CD14-positive monocyte (primary cell): ENCODE results near the gene CKM. TPM values are rescaled to one million over a fixed set of nuclear protein-coding genes. Genes with fewer than 3 reads are reported as not detected.

Experiments used
- DNase-seq, 3 donors: peaks; one replicate each; pipeline ENCODE4 v3.0.0-alpha.2; 2011 to 2022
- H2AFZ ChIP-seq: 2 replicates; pipeline ENCODE4 v1.6.0; 2012; ENCODE audit warnings: mild to moderate bottlenecking, low read depth, low read length, inconsistent platforms; ENCODE audit not compliant: insufficient read depth, poor library complexity, severe bottlenecking
- H3K27ac ChIP-seq, 2 donors: 1 replicate in 1 of 2; 2 replicates in 1 of 2; pipeline ENCODE4 v1.5.1; 2012 to 2013; ENCODE audit warnings: low read length in 2 of 2, control low read depth in 1 of 2, inconsistent platforms in 1 of 2, low read depth in 1 of 2, mild to moderate bottlenecking in 1 of 2
- H3K27me3 ChIP-seq, 2 donors: one replicate each; pipeline versions ENCODE4 v1.6.0 to v1.6.1; 2011 to 2013; ENCODE audit warnings: low read length in 2 of 2; ENCODE audit not compliant: control insufficient read depth in 2 of 2, insufficient read depth in 2 of 2
- H3K36me3 ChIP-seq, 2 donors: replicated peaks in 1 of 2; 1 replicate in 1 of 2; 2 replicates in 1 of 2; pipeline versions ENCODE4 v1.5.1 to v1.6.1; 2012 to 2013; ENCODE audit warnings: low read length in 2 of 2, control low read depth in 1 of 2, inconsistent platforms in 1 of 2, mild to moderate bottlenecking in 1 of 2; ENCODE audit not compliant: insufficient read depth in 2 of 2, control insufficient read depth in 1 of 2
- H3K4me1 ChIP-seq, 2 donors: 1 replicate in 1 of 2; 2 replicates in 1 of 2; pipeline versions ENCODE4 v1.5.1 to v1.6.1; 2012 to 2013; ENCODE audit warnings: low read length in 2 of 2, control low read depth in 1 of 2, inconsistent platforms in 1 of 2, mild to moderate bottlenecking in 1 of 2, moderate library complexity in 1 of 2; ENCODE audit not compliant: insufficient read depth in 2 of 2, control insufficient read depth in 1 of 2
- H3K4me2 ChIP-seq: replicated peaks from 2 replicates; pipeline ENCODE3; 2012; ENCODE audit warnings: low read length, moderate library complexity, mild to moderate bottlenecking; ENCODE audit not compliant: poor library complexity, severe bottlenecking; ENCODE audit errors: extremely low read depth
- H3K4me3 ChIP-seq, 3 experiments: fragments of 200-600 bp in 1 of 3; sonication (generic) in 1 of 3; replicated peaks in 1 of 3; 1 replicate in 2 of 3; 2 replicates in 1 of 3; pipeline ENCODE4 v1.5.1; 2011 to 2013; ENCODE audit warnings: low read length in 3 of 3, mild to moderate bottlenecking in 3 of 3, control low read depth in 2 of 3, low read depth in 2 of 3, inconsistent platforms in 1 of 3, moderate library complexity in 1 of 3
- H3K79me2 ChIP-seq: 2 replicates; pipeline ENCODE4 v1.6.0; 2012; ENCODE audit warnings: mild to moderate bottlenecking, control low read depth, inconsistent platforms, low read length, moderate library complexity; ENCODE audit not compliant: insufficient read depth
- H3K9ac ChIP-seq: 2 replicates; pipeline ENCODE4 v1.6.0; 2017; ENCODE audit warnings: low read length, mild to moderate bottlenecking; ENCODE audit not compliant: insufficient read depth, poor library complexity, severe bottlenecking
- H3K9me3 ChIP-seq, 2 donors: replicated peaks in 1 of 2; 1 replicate in 1 of 2; 2 replicates in 1 of 2; pipeline versions ENCODE4 v1.5.1 to v1.6.1; 2012 to 2013; ENCODE audit warnings: low read length in 2 of 2, control low read depth in 1 of 2; ENCODE audit not compliant: control insufficient read depth in 1 of 2, insufficient read depth in 1 of 2
- H4K20me1 ChIP-seq: 2 replicates; pipeline ENCODE4 v1.6.0; 2012; ENCODE audit warnings: mild to moderate bottlenecking, low read length, control low read depth, moderate library complexity; ENCODE audit not compliant: insufficient read depth
- H3K27ac Mint-ChIP-seq, 7 donors: one replicate each; pipeline ENCODE4 v1.8.0; 2020; ENCODE audit warnings: mild to moderate bottlenecking in 7 of 7, mixed read lengths in 7 of 7, moderate library complexity in 6 of 7, inconsistent platforms in 2 of 7
- H3K27me3 Mint-ChIP-seq, 3 donors: one replicate each; pipeline ENCODE4 v1.8.0; 2021 to 2022; ENCODE audit warnings: low read depth in 3 of 3, mild to moderate bottlenecking in 3 of 3, mixed read lengths in 3 of 3, moderate library complexity in 3 of 3, inconsistent platforms in 1 of 3
- H3K36me3 Mint-ChIP-seq, 2 donors: one replicate each; pipeline ENCODE4 v1.8.0; 2020; ENCODE audit warnings: mixed read lengths in 2 of 2, inconsistent platforms in 1 of 2, mild to moderate bottlenecking in 1 of 2
- H3K4me1 Mint-ChIP-seq: one replicate; pipeline ENCODE4 v1.8.0; 2020; ENCODE audit warnings: mild to moderate bottlenecking, mixed read lengths
- H3K4me3 Mint-ChIP-seq, 2 donors: one replicate each; pipeline ENCODE4 v1.8.0; 2020; ENCODE audit warnings: mild to moderate bottlenecking in 2 of 2, mixed read lengths in 2 of 2, moderate library complexity in 1 of 2
- H3K9me3 Mint-ChIP-seq, 7 donors: one replicate each; pipeline ENCODE4 v1.8.0; 2020 to 2022; ENCODE audit warnings: mixed read lengths in 7 of 7, mild to moderate bottlenecking in 6 of 7, moderate library complexity in 6 of 7, inconsistent platforms in 2 of 7
- WGBS: methylation state at CpG from one replicate; pipeline ENCODE4 v1.1.5; 2013; ENCODE audit warnings: missing lambda C conversion rate; ENCODE audit not compliant: insufficient coverage; 5-methylcytosine and 5-hydroxymethylcytosine counted together
- intact Hi-C, 2 donors: fragments of 100-400 bp; cut with micrococcal nuclease; formaldehyde crosslinking; loops; one replicate each; pipeline versions ENCODE4 v1.15.0 to v1.15.1; 2023
- polyA plus RNA-seq, 3 donors: library from polyadenylated mRNA; depleted of rRNA in 1 of 3; unstranded in 2 of 3; stranded (reverse) in 1 of 3; fragments of 300-500 nt in 2 of 3; fragments of >200 nt in 1 of 3; fragmentation: Illumina TruSeq in 2 of 3; gene quantifications; 1 replicate in 2 of 3; 2 replicates in 1 of 3; pipeline ENCODE4 v1.2.3, GENCODE V29; 2012 to 2021
- TF ChIP-seq, protein P1 (sequence below): fragments of 200-600 bp; IDR thresholded peaks from one replicate; pipeline ENCODE4 v1.8.0; 2022; ENCODE audit warnings: antibody characterized with exemption, mild to moderate bottlenecking

CKM gene
- polyA plus RNA-seq, 3 donors, result 0.17 to 0.50 (median 0.24) TPM

DNA sequence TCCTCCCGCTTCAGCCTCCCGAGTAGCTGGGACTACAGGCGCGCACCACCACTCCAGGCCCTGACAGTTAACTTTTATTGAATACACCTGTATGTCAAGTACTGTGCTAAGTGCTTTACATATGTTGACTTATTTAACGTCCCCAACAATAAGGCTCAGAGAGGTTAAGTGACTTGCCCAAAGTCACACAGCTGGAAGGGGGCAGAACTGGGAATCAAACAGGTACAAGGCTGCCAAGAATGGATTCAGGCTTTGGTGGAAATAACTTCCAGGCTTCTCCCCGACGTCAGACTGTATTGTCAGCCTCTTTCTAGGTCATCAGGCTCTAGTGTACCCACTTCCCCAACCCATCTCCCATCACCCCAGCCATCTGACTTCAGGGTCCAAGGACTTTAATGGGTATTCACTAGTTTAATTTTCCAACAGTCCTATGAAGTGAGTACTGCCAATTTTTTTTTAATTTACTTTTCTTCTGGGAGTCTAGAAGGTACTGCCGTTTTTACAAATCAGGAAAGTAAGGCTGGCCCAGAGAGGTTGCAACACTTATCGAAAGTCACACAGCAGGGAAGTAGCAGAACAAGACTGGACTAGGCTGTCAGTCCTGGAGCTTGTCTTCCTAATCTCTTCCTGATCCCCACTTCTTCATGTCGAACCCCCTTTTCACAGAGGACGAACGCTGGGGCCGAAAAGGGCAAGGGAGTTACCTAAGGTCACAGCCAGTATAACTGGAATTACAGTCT is 4.9 kb upstream of the CKM start:
- H3K27me3 Mint-ChIP-seq, result peaks cover 30 to 40% (median 33%) of the 10 kb centered on the region in 3 donors
- whole genome bisulfite sequencing, result 73% methylated on average over 7 of the region's 13 CpGs
- no peak overlapping the region for H3K9ac ChIP-seq
- peaks cover 0 to 6% (median 2%) of the 10 kb centered on the region in 7 donors for H3K9me3 Mint-ChIP-seq
- H4K20me1 ChIP-seq, result no peaks in the 10 kb centered on the region
- no peak overlapping the region for H3K4me2 ChIP-seq
- H3K4me1 Mint-ChIP-seq, result peaks cover 6% of the 10 kb centered on the region
- H3K36me3 Mint-ChIP-seq, result no peaks in the 10 kb centered on the region
- H3K27ac ChIP-seq, result no peak overlapping the region
- TF ChIP-seq, protein P1, sequence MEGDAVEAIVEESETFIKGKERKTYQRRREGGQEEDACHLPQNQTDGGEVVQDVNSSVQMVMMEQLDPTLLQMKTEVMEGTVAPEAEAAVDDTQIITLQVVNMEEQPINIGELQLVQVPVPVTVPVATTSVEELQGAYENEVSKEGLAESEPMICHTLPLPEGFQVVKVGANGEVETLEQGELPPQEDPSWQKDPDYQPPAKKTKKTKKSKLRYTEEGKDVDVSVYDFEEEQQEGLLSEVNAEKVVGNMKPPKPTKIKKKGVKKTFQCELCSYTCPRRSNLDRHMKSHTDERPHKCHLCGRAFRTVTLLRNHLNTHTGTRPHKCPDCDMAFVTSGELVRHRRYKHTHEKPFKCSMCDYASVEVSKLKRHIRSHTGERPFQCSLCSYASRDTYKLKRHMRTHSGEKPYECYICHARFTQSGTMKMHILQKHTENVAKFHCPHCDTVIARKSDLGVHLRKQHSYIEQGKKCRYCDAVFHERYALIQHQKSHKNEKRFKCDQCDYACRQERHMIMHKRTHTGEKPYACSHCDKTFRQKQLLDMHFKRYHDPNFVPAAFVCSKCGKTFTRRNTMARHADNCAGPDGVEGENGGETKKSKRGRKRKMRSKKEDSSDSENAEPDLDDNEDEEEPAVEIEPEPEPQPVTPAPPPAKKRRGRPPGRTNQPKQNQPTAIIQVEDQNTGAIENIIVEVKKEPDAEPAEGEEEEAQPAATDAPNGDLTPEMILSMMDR, result no peak
- no peaks in the 10 kb centered on the region for H3K79me2 ChIP-seq
- no peak overlapping the region for H3K27ac Mint-ChIP-seq
- peaks cover 3 to 7% of the 10 kb centered on the region in 2 donors for H3K4me1 ChIP-seq
- intact Hi-C loops, result no loop called here
- no peak for DNase-seq
- no peaks in the 10 kb centered on the region for H3K36me3 ChIP-seq
- H3K9me3 ChIP-seq, result no peaks in the 10 kb centered on the region
- no peak overlapping the region for H2AFZ ChIP-seq
- no peak overlapping the region for H3K4me3 ChIP-seq
- H3K4me3 Mint-ChIP-seq, result no peak overlapping the region
- peaks cover 8 to 25% of the 10 kb centered on the region in 2 donors for H3K27me3 ChIP-seq

DNA sequence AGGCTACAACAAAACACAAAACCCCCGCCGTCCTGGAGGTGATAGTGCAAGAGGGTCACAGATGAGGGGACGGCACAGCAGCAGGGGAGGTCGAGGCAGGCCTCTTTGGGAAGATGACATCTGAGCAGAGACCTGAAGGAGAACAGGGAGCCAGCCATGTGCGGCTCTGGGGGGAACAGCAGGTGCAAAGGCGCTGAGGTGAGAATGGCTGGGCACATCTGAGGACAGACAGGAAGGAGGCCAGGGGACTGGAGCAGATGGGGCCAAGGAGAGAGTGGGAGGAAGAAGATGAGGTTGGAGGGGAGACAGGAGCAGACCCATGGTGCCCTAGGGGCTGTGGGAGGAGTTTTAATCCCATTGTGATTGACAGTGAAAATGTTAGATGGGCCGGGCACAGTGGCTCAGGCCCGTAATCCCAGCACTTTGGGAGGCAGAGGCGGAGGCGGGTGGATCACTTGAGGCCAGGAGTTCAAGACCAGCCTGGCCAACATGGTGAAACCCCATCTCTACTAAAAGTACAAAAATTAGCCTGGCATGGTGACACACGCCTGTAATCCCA is 1.8 kb upstream of the CKM start:
- Histone ChIP-seq H3K4me2 (no peak overlapping the region), H3K9me3 (no peaks in the 10 kb centered on the region), H2AFZ (no peak overlapping the region), H3K9ac (no peak overlapping the region), H3K4me1 (peaks cover 3 to 7% of the 10 kb centered on the region in 2 donors), H3K27me3 (peaks cover 8 to 31% of the 10 kb centered on the region in 2 donors), H3K27ac (no peak overlapping the region), H4K20me1 (no peaks in the 10 kb centered on the region), H3K36me3 (no peaks in the 10 kb centered on the region), H3K79me2 (no peaks in the 10 kb centered on the region), H3K4me3 (no peak overlapping the region)
- intact Hi-C loops, result no loop called here
- no peak overlapping the region for H3K27ac Mint-ChIP-seq
- H3K4me3 Mint-ChIP-seq, result peak overlapping the region in 1 of 2 donors; percentile 52
- peaks cover 0 to 8% (median 2%) of the 10 kb centered on the region in 7 donors for H3K9me3 Mint-ChIP-seq
- TF ChIP-seq, protein P1, result no peak
- 72% methylated on average over 8 of the region's 11 CpGs for WGBS
- peaks cover 6% of the 10 kb centered on the region for H3K4me1 Mint-ChIP-seq
- DNase-seq, result no peak
- H3K27me3 Mint-ChIP-seq, result peaks cover 33 to 48% (median 35%) of the 10 kb centered on the region in 3 donors
- H3K36me3 Mint-ChIP-seq, result no peaks in the 10 kb centered on the region
